HepG2 (cell line): Measurements from ENCODE around the gene GPR4. TPM values are rescaled to one million over a fixed set of nuclear protein-coding genes. Genes with fewer than 3 reads are reported as not detected.

Experiments
- ETV5 ChIP-seq: IDR thresholded peaks from 2 replicates; pipeline ENCODE4 v1.6.1; 2018; ENCODE audit warnings: missing biosample characterization, missing genetic modification reagents, inconsistent platforms, borderline replicate concordance
- GMEB2 ChIP-seq: IDR thresholded peaks from 2 replicates; pipeline ENCODE4 v1.6.1; 2016; ENCODE audit warnings: missing biosample characterization, missing genetic modification reagents, low read depth
- KLF11 ChIP-seq: IDR thresholded peaks from 2 replicates; pipeline ENCODE4 v1.6.1; 2016; ENCODE audit warnings: missing compliant biosample characterization
- MTA1 ChIP-seq: sonication (generic); formaldehyde crosslinking; IDR thresholded peaks from 2 replicates; pipeline ENCODE4 v1.4.0; 2020; ENCODE audit warnings: missing genetic modification reagents, mild to moderate bottlenecking, borderline replicate concordance
- MXD1 ChIP-seq: sonication (generic); formaldehyde crosslinking; IDR thresholded peaks from 2 replicates; pipeline ENCODE4 v1.4.0; 2020; ENCODE audit warnings: mild to moderate bottlenecking, missing genetic modification reagents
- PAXIP1 ChIP-seq: sonication (generic); formaldehyde crosslinking; conservative IDR thresholded peaks from 2 replicates; pipeline ENCODE4 v1.4.0; 2020; ENCODE audit warnings: mild to moderate bottlenecking, missing genetic modification reagents, moderate library complexity
- RBAK ChIP-seq: sonication (generic); formaldehyde crosslinking; IDR thresholded peaks from 2 replicates; pipeline ENCODE4 v1.5.1; 2020; ENCODE audit warnings: mild to moderate bottlenecking, missing genetic modification reagents
- SKI ChIP-seq: fragments of 450-650 bp; IDR thresholded peaks from one replicate; pipeline ENCODE4 v1.6.1; 2018; ENCODE audit warnings: mild to moderate bottlenecking; ENCODE audit not compliant: partially characterized antibody
- TBX3 ChIP-seq: fragments of 450-650 bp; IDR thresholded peaks from 2 replicates; pipeline ENCODE4 v1.6.1; 2017; ENCODE audit warnings: antibody characterized with exemption, mild to moderate bottlenecking, inconsistent platforms, borderline replicate concordance
- TFAP4 ChIP-seq: sonication (generic); IDR thresholded peaks from 2 replicates; pipeline ENCODE4 v1.6.1; 2016; ENCODE audit warnings: low read depth, borderline replicate concordance
- ZBTB3 ChIP-seq: sonication (generic); formaldehyde crosslinking; IDR thresholded peaks from 2 replicates; pipeline ENCODE4 v1.4.0; 2020; ENCODE audit warnings: low read depth, mild to moderate bottlenecking, moderate library complexity, missing genetic modification reagents, borderline replicate concordance
- ZNF143 ChIP-seq: sonication (generic); formaldehyde crosslinking; IDR thresholded peaks from 2 replicates; pipeline ENCODE4 v1.4.0; 2020; ENCODE audit warnings: missing genetic modification reagents
- ZNF280B ChIP-seq: sonication (generic); formaldehyde crosslinking; IDR thresholded peaks from 2 replicates; pipeline ENCODE4 v1.5.0; 2020; ENCODE audit warnings: missing genetic modification reagents, mild to moderate bottlenecking, borderline replicate concordance
- ZNF296 ChIP-seq: sonication (generic); formaldehyde crosslinking; conservative IDR thresholded peaks from 2 replicates; pipeline ENCODE4 v1.5.0; 2020; ENCODE audit warnings: mild to moderate bottlenecking, missing genetic modification reagents
- ZNF317 ChIP-seq: sonication (generic); formaldehyde crosslinking; IDR thresholded peaks from 2 replicates; pipeline ENCODE4 v1.5.0; 2020; ENCODE audit warnings: mild to moderate bottlenecking, missing genetic modification reagents
- ZNF354B ChIP-seq: sonication (generic); formaldehyde crosslinking; IDR thresholded peaks from 2 replicates; pipeline ENCODE4 v1.8.0; 2022; ENCODE audit warnings: mild to moderate bottlenecking, missing genetic modification reagents
- ZNF572 ChIP-seq: sonication (generic); formaldehyde crosslinking; IDR thresholded peaks from 2 replicates; pipeline ENCODE4 v1.5.1; 2020; ENCODE audit warnings: mild to moderate bottlenecking, missing genetic modification reagents
- polyA plus RNA-seq, 8 experiments: library from polyadenylated mRNA; depleted of rRNA in 3 of 8; stranded (reverse) in 7 of 8; unstranded in 1 of 8; fragments of >200 nt; fragmentation: Illumina TruSeq in 4 of 8; extraction: Trizol in 4 of 8; gene quantifications; 2 replicates each; pipeline versions ENCODE4 v1.2.1 to v1.2.3, GENCODE V29; 2011 to 2016; ENCODE audit warnings: low read depth in 4 of 8, missing spikeins in 1 of 8, mixed read lengths in 1 of 8; ENCODE audit not compliant: insufficient read depth in 1 of 8
- total RNA-seq, 5 experiments: library from RNA; depleted of rRNA; stranded (reverse); fragments of >200 nt; fragmentation: Illumina TruSeq; extraction: Trizol; gene quantifications; 2 replicates each; pipeline ENCODE4 v1.2.3, GENCODE V29; 2016; ENCODE audit warnings: low read depth in 1 of 5

Gene GPR4
- total and polyA plus RNA-seq, 2 of the 13 experiments (the other 11 are each of a cell fraction or from before 2014, with no cell fraction given): 0.15 TPM; not detected in 1

GRCh38 chr19:45591004-45591637, 10.9 kb downstream of the GPR4 start (continued):
- TF ChIP-seq PAXIP1 (no peak), ZNF280B (CRISPR knock-in tag) (peak; percentile 87), GMEB2 (no peak), ZNF143 (CRISPR knock-in tag) (no peak), RBAK (CRISPR knock-in tag) (no peak), ZBTB3 (no peak), ZNF354B (CRISPR knock-in tag) (no peak), TFAP4 (no peak), TBX3 (no peak), KLF11 (CRISPR knock-in tag) (0 out of 2 replicates have a peak, but pooled peaks have one; percentile 92), SKI (no peak), MTA1 (CRISPR knock-in tag) (0 out of 2 replicates have a peak, but pooled peaks have one; percentile 59), MXD1 (CRISPR knock-in tag) (peak; percentile 83), ZNF296 (CRISPR knock-in tag) (no peak), ZNF317 (CRISPR knock-in tag) (peak; percentile 54; the same call in 1 of the 2 replicates), ZNF572 (CRISPR knock-in tag) (no peak), ETV5 (CRISPR knock-in tag) (peak; percentile 62)
